Thyroid gland (tissue), 4 donors: Measurements from ENCODE around the gene NMT2. TPM values are rescaled to one million over a fixed set of nuclear protein-coding genes. Genes with fewer than 3 reads are reported as not detected.

Source experiments
- DNase-seq, 2 donors: peaks; one replicate each; pipeline ENCODE4 v3.0.0-alpha.2; 2019
- H3K27ac ChIP-seq, 3 donors: fragments of 200-600 bp; sonication (generic); 1 replicate in 2 of 3; 2 replicates in 1 of 3; pipeline ENCODE4 v1.5.1; 2016 to 2019; ENCODE audit warnings: mild to moderate bottlenecking in 1 of 3, moderate library complexity in 1 of 3
- H3K27me3 ChIP-seq: fragments of 200-600 bp; sonication (generic); one replicate; pipeline ENCODE4 v1.5.1; 2019
- H3K36me3 ChIP-seq, 2 donors: fragments of 200-600 bp; sonication (generic); one replicate each; pipeline ENCODE4 v1.5.1; 2016 to 2019
- H3K4me1 ChIP-seq, 2 donors: fragments of 200-600 bp; sonication (generic); one replicate each; pipeline ENCODE4 v1.5.1; 2017 to 2019
- H3K4me3 ChIP-seq, 3 donors: fragments of 200-600 bp; sonication (generic); replicated peaks in 1 of 3; 1 replicate in 2 of 3; 2 replicates in 1 of 3; pipeline ENCODE4 v1.5.1; 2016; ENCODE audit warnings: mild to moderate bottlenecking in 1 of 3
- H3K9me3 ChIP-seq: fragments of 200-600 bp; sonication (generic); one replicate; pipeline ENCODE4 v1.5.1; 2017
- CTCF ChIP-seq, 6 experiments: fragments of 200-600 bp in 3 of 6; fragments of 450-650 bp in 3 of 6; sonication (generic) in 3 of 6; IDR thresholded peaks; one replicate each; pipeline ENCODE4 v1.5.1; 2016 to 2019; ENCODE audit warnings: antibody characterized with exemption in 6 of 6, mild to moderate bottlenecking in 2 of 6, inconsistent platforms in 1 of 6, moderate library complexity in 1 of 6
- POLR2A ChIP-seq, 2 donors: fragments of 450-650 bp; IDR thresholded peaks; one replicate each; pipeline ENCODE4 v1.6.1; 2017; ENCODE audit warnings: antibody characterized with exemption in 2 of 2, mild to moderate bottlenecking in 2 of 2, moderate library complexity in 1 of 2
- WGBS, 2 donors: methylation state at CpG; one replicate each; pipeline ENCODE4 v1.1.5; 2017; 5-methylcytosine and 5-hydroxymethylcytosine counted together
- intact Hi-C: fragments of 100-400 bp; cut with DNase I; formaldehyde crosslinking; loops from one replicate; pipeline ENCODE4 v1.15.1; 2023
- total RNA-seq, 4 donors: library from RNA; depleted of rRNA; stranded (reverse); fragments of >200 nt; gene quantifications; one replicate each; pipeline ENCODE4 v1.2.3, GENCODE V29; 2016

NMT2 gene
- total RNA-seq, 4 donors from 2014 or later = 7.1 to 16.3 (median 11.7) TPM

- intact Hi-C loops = no loop called here
- peak; percentile 97 for DNase-seq
- Histone ChIP-seq H3K4me1 (peaks cover 19 to 27% of the 10 kb centered on the region in 2 donors), H3K27me3 (no peaks in the 10 kb centered on the region), H3K27ac (peak within 1 kb of the TSS; percentile 93 to 100 (median 96)), H3K4me3 (peak within 1 kb of the TSS; percentile 90 to 99 (median 98)), H3K9me3 (no peaks in the 10 kb centered on the region), H3K36me3 (no peaks in the 10 kb centered on the region)
- 0% methylated on average over 24 to 27 of the region's 84 CpGs for WGBS, 2 donors
- peak; percentile 24 to 86 for TF ChIP-seq POLR2A (IDR thresholded peaks at IDR 0.05)
- TF ChIP-seq CTCF (IDR thresholded peaks at IDR 0.05) = no peak
Observed at GRCh38 chr10:15097011-15097812, 71.3 kb downstream of the NMT2 start, which contains the start of gene RPP38. Gene RPP38 (plus strand): TSS chr10:15097355. CDS start chr10:15103315, 5,960 bp downstream.

GRCh38 chr10:15096661-15097010 is 71.9 kb downstream of the NMT2 start:
- WGBS, 2 donors = 1 to 2% methylated on average over 11 of the region's 11 CpGs
- no peak for TF ChIP-seq CTCF (IDR thresholded peaks at IDR 0.05)
- TF ChIP-seq POLR2A (IDR thresholded peaks at IDR 0.05) = no peak
- peaks cover 19 to 27% of the 10 kb centered on the region in 2 donors for H3K4me1 ChIP-seq
- intact Hi-C loops = no loop called here
- H3K4me3 ChIP-seq = peak overlapping the region; percentile 90 to 99 (median 98)
- DNase-seq = no peak
- H3K27me3 ChIP-seq = no peaks in the 10 kb centered on the region
- peak overlapping the region; percentile 93 to 100 (median 96) for H3K27ac ChIP-seq
- no peaks in the 10 kb centered on the region for H3K9me3 ChIP-seq
- H3K36me3 ChIP-seq = no peaks in the 10 kb centered on the region

- no peaks in the 10 kb centered on the region for H3K9me3 ChIP-seq
- H3K27ac ChIP-seq = no peak overlapping the region
- intact Hi-C loops = loop anchor here (5.0 kb wide), 1 partner anchor 216 kb away; the partner anchor contains the start of gene SUV39H2
- no peak overlapping the region for H3K4me3 ChIP-seq
- H3K4me1 ChIP-seq = peaks cover 1 to 6% of the 10 kb centered on the region in 2 donors
- no peak for TF ChIP-seq CTCF (IDR thresholded peaks at IDR 0.05)
- no peak for TF ChIP-seq POLR2A (IDR thresholded peaks at IDR 0.05)
- DNase-seq = no peak
- H3K27me3 ChIP-seq = no peaks in the 10 kb centered on the region
- WGBS, 2 donors = 83 to 88% methylated on average over 16 of the region's 16 CpGs
- no peaks in the 10 kb centered on the region for H3K36me3 ChIP-seq
Observed at GRCh38 chr10:15092855-15093408, 75.6 kb downstream of the NMT2 start.

GRCh38 chr10:15091418-15091817 is 77.1 kb downstream of the NMT2 start:
- Histone ChIP-seq H3K9me3 (no peaks in the 10 kb centered on the region), H3K36me3 (no peaks in the 10 kb centered on the region), H3K4me3 (no peak overlapping the region), H3K27me3 (no peaks in the 10 kb centered on the region), H3K4me1 (peaks cover 0 to 3% of the 10 kb centered on the region in 2 donors), H3K27ac (no peak overlapping the region)
- no peak for TF ChIP-seq CTCF (IDR thresholded peaks at IDR 0.05)
- TF ChIP-seq POLR2A (IDR thresholded peaks at IDR 0.05) = no peak
- intact Hi-C loops = loop anchor here (5.0 kb wide), 1 partner anchor 214 kb away; the partner anchor contains the start of gene SUV39H2
- no peak for DNase-seq
- WGBS, 2 donors = 80 to 85% methylated on average over 5 of the region's 5 CpGs
